ENCODE data around the gene OR2A14.
"Not testable (repeated sequence)": the region's sequence is repeated elsewhere in the genome, so short reads cannot be mapped to it uniquely, and the experiment has no call there.

DNA sequence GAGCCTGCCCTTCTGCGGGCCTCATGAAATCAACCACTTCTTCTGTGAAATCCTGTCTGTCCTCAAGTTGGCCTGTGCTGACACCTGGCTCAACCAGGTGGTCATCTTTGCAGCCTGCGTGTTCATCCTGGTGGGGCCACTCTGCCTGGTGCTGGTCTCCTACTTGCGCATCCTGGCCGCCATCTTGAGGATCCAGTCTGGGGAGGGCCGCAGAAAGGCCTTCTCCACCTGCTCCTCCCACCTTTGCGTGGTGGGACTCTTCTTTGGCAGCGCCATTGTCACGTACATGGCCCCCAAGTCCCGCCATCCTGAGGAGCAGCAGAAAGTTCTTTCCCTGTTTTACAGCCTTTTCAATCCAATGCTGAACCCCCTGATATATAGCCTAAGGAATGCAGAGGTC lies 6.6 kb downstream of the OR2A14 start:
- TF ChIP-seq RARB (CRISPR knock-in tag; IDR thresholded peaks at IDR 0.05); ZFP30 (CRISPR knock-in tag; IDR thresholded peaks at IDR 0.05); ZNF8 (CRISPR knock-in tag; IDR thresholded peaks at IDR 0.05); CSDC2 (CRISPR knock-in tag; IDR thresholded peaks at IDR 0.05); PPARA (CRISPR knock-in tag; IDR thresholded peaks at IDR 0.05; ENCODE audit: borderline replicate concordance); ZNF565 (CRISPR knock-in tag; conservative IDR thresholded peaks at IDR 0.05; ENCODE audit: low read depth); TCF4 (CRISPR knock-in tag; IDR thresholded peaks at IDR 0.05; ENCODE audit: borderline replicate concordance); ZNF70 (CRISPR knock-in tag; IDR thresholded peaks at IDR 0.05); ARNTL (CRISPR knock-in tag; IDR thresholded peaks at IDR 0.05; ENCODE audit: borderline replicate concordance, low read depth): not testable (repeated sequence)
- TF ChIP-seq, protein P1, sequence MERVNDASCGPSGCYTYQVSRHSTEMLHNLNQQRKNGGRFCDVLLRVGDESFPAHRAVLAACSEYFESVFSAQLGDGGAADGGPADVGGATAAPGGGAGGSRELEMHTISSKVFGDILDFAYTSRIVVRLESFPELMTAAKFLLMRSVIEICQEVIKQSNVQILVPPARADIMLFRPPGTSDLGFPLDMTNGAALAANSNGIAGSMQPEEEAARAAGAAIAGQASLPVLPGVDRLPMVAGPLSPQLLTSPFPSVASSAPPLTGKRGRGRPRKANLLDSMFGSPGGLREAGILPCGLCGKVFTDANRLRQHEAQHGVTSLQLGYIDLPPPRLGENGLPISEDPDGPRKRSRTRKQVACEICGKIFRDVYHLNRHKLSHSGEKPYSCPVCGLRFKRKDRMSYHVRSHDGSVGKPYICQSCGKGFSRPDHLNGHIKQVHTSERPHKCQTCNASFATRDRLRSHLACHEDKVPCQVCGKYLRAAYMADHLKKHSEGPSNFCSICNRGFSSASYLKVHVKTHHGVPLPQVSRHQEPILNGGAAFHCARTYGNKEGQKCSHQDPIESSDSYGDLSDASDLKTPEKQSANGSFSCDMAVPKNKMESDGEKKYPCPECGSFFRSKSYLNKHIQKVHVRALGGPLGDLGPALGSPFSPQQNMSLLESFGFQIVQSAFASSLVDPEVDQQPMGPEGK (CRISPR knock-in tag; IDR thresholded peaks at IDR 0.05; ENCODE audit: borderline replicate concordance), result not testable (repeated sequence)
